H1 (cell line): ENCODE results near the gene PCDHB7. TPM values are rescaled to one million over a fixed set of nuclear protein-coding genes. Genes with fewer than 3 reads are reported as not detected.

Experiments used
- KDM1A ChIP-seq: fragments of 200-600, 300-600 bp; sonication (generic); IDR thresholded peaks from 2 replicates; pipeline ENCODE4 v1.7.1; 2016; ENCODE audit warnings: mild to moderate bottlenecking, low read length, borderline replicate concordance
- RAD21 ChIP-seq, 2 experiments: IDR thresholded peaks in 1 of 2; conservative IDR thresholded peaks in 1 of 2; 2 replicates each; pipeline ENCODE4 v1.6.1; 2011; ENCODE audit warnings: low read depth in 2 of 2, low read length in 2 of 2, improper control_type of control experiment in 1 of 2, inconsistent platforms in 1 of 2, mild to moderate bottlenecking in 1 of 2, moderate library complexity in 1 of 2
- YY1 ChIP-seq: IDR thresholded peaks from 2 replicates; pipeline ENCODE4 v1.6.1; 2011; ENCODE audit warnings: low read depth, mild to moderate bottlenecking, low read length
- ZNF274 ChIP-seq: IDR thresholded peaks from 2 replicates; pipeline ENCODE4 v1.7.0; 2012; ENCODE audit warnings: low read length, borderline replicate concordance; ENCODE audit errors: extremely low read depth
- polyA plus RNA-seq, 7 experiments: library from polyadenylated mRNA; depleted of rRNA in 3 of 7; stranded (reverse) in 5 of 7; unstranded in 2 of 7; fragments of >200 nt in 5 of 7; fragments of 200-250 nt in 2 of 7; gene quantifications; 1 replicate in 5 of 7; 2 replicates in 1 of 7; 4 replicates in 1 of 7; pipeline versions ENCODE4 v1.2.1 to v1.2.3, GENCODE V29; 2011 to 2013; ENCODE audit warnings: missing spikeins in 2 of 7, mixed read lengths in 2 of 7
- total RNA-seq: library from RNA; stranded (reverse); fragmentation: NEBNext Ultra II Directional; extraction: Animal tissue kit (Norgen Biotek cat#: 25700); gene quantifications from 2 replicates; pipeline ENCODE4 v1.2.1, GENCODE V29; 2021
- TF ChIP-seq, protein P1 (sequence below), 3 experiments: IDR thresholded peaks; 1 replicate in 2 of 3; 2 replicates in 1 of 3; pipeline versions ENCODE4 v1.5.1 to v1.6.1; 2011; ENCODE audit warnings: low read length in 3 of 3, mild to moderate bottlenecking in 3 of 3, inconsistent platforms in 2 of 3, low read depth in 1 of 3, moderate library complexity in 1 of 3; ENCODE audit not compliant: insufficient read depth in 1 of 3; ENCODE audit errors: control extremely low read depth in 1 of 3
- TF ChIP-seq, protein P2 (sequence below): fragments of 300-600 bp; sonication (generic); IDR thresholded peaks from 2 replicates; pipeline ENCODE4 v1.7.1; 2012; ENCODE audit warnings: low read length, moderate library complexity, mild to moderate bottlenecking, inconsistent platforms; ENCODE audit not compliant: insufficient replicate concordance

Gene PCDHB7
- total and polyA plus RNA-seq, 2 of the 8 experiments (the other 6 are each of a cell fraction or from before 2014, with no cell fraction given) = 0.17 to 0.19 TPM

DNA sequence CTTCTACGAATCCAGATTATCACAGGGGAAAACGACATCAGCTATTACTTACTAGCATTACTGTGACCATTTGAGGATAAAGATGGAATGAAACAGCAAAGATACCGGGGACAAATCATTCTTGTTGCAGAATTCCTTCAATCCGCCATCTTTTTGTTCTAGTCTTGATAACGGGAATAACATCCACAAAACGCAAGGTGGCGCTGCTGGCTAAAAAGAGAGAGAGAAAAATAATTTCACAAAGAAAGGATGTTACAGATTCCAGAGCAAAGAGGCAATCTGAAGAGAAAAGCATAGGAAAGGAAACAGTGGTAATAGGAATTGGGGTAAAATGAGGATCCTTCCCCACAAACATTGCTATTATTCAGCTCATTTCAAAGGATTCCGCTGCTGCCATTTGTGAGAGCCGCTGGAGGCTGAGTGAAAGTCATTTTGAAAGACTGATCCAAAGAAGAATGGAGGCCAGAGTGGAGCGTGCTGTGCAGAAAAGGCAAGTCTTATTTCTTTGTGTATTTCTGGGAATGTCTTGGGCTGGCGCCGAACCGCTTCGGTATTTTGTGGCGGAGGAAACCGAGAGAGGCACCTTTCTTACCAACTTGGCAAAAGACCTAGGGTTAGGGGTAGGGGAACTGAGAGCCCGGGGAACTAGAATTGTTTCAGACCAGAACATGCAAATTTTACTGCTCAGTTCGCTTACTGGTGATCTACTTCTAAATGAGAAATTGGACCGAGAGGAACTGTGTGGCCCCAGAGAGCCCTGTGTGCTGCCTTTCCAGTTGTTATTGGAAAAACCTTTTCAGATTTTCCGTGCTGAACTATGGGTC is at the start of gene PCDHB7 (continued):
- TF ChIP-seq, protein P1, sequence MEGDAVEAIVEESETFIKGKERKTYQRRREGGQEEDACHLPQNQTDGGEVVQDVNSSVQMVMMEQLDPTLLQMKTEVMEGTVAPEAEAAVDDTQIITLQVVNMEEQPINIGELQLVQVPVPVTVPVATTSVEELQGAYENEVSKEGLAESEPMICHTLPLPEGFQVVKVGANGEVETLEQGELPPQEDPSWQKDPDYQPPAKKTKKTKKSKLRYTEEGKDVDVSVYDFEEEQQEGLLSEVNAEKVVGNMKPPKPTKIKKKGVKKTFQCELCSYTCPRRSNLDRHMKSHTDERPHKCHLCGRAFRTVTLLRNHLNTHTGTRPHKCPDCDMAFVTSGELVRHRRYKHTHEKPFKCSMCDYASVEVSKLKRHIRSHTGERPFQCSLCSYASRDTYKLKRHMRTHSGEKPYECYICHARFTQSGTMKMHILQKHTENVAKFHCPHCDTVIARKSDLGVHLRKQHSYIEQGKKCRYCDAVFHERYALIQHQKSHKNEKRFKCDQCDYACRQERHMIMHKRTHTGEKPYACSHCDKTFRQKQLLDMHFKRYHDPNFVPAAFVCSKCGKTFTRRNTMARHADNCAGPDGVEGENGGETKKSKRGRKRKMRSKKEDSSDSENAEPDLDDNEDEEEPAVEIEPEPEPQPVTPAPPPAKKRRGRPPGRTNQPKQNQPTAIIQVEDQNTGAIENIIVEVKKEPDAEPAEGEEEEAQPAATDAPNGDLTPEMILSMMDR (IDR thresholded peaks at IDR 0.05; ENCODE audit: control extremely low read depth in 1 of 3, insufficient read depth in 1 of 3, low read depth in 1 of 3, low read length in 3 of 3) = peak in 2 of 3 experiments; percentile 60 to 70; a peak in 3 of 4 replicates
- TF ChIP-seq, protein P2, sequence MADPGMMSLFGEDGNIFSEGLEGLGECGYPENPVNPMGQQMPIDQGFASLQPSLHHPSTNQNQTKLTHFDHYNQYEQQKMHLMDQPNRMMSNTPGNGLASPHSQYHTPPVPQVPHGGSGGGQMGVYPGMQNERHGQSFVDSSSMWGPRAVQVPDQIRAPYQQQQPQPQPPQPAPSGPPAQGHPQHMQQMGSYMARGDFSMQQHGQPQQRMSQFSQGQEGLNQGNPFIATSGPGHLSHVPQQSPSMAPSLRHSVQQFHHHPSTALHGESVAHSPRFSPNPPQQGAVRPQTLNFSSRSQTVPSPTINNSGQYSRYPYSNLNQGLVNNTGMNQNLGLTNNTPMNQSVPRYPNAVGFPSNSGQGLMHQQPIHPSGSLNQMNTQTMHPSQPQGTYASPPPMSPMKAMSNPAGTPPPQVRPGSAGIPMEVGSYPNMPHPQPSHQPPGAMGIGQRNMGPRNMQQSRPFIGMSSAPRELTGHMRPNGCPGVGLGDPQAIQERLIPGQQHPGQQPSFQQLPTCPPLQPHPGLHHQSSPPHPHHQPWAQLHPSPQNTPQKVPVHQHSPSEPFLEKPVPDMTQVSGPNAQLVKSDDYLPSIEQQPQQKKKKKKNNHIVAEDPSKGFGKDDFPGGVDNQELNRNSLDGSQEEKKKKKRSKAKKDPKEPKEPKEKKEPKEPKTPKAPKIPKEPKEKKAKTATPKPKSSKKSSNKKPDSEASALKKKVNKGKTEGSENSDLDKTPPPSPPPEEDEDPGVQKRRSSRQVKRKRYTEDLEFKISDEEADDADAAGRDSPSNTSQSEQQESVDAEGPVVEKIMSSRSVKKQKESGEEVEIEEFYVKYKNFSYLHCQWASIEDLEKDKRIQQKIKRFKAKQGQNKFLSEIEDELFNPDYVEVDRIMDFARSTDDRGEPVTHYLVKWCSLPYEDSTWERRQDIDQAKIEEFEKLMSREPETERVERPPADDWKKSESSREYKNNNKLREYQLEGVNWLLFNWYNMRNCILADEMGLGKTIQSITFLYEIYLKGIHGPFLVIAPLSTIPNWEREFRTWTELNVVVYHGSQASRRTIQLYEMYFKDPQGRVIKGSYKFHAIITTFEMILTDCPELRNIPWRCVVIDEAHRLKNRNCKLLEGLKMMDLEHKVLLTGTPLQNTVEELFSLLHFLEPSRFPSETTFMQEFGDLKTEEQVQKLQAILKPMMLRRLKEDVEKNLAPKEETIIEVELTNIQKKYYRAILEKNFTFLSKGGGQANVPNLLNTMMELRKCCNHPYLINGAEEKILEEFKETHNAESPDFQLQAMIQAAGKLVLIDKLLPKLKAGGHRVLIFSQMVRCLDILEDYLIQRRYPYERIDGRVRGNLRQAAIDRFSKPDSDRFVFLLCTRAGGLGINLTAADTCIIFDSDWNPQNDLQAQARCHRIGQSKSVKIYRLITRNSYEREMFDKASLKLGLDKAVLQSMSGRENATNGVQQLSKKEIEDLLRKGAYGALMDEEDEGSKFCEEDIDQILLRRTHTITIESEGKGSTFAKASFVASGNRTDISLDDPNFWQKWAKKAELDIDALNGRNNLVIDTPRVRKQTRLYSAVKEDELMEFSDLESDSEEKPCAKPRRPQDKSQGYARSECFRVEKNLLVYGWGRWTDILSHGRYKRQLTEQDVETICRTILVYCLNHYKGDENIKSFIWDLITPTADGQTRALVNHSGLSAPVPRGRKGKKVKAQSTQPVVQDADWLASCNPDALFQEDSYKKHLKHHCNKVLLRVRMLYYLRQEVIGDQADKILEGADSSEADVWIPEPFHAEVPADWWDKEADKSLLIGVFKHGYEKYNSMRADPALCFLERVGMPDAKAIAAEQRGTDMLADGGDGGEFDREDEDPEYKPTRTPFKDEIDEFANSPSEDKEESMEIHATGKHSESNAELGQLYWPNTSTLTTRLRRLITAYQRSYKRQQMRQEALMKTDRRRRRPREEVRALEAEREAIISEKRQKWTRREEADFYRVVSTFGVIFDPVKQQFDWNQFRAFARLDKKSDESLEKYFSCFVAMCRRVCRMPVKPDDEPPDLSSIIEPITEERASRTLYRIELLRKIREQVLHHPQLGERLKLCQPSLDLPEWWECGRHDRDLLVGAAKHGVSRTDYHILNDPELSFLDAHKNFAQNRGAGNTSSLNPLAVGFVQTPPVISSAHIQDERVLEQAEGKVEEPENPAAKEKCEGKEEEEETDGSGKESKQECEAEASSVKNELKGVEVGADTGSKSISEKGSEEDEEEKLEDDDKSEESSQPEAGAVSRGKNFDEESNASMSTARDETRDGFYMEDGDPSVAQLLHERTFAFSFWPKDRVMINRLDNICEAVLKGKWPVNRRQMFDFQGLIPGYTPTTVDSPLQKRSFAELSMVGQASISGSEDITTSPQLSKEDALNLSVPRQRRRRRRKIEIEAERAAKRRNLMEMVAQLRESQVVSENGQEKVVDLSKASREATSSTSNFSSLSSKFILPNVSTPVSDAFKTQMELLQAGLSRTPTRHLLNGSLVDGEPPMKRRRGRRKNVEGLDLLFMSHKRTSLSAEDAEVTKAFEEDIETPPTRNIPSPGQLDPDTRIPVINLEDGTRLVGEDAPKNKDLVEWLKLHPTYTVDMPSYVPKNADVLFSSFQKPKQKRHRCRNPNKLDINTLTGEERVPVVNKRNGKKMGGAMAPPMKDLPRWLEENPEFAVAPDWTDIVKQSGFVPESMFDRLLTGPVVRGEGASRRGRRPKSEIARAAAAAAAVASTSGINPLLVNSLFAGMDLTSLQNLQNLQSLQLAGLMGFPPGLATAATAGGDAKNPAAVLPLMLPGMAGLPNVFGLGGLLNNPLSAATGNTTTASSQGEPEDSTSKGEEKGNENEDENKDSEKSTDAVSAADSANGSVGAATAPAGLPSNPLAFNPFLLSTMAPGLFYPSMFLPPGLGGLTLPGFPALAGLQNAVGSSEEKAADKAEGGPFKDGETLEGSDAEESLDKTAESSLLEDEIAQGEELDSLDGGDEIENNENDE = no peak
- TF ChIP-seq ZNF274 (no peak), KDM1A (no peak), RAD21 (IDR thresholded peaks at IDR 0.05 in 1 of 2, conservative IDR thresholded peaks at IDR 0.05 in 1 of 2; ENCODE audit: low read depth in 2 of 2, low read length in 2 of 2) (peak; percentile 69 to 71), YY1 (peak; percentile 88)
